ENCODE data around the gene CPPED1. TPM values are rescaled to one million over a fixed set of nuclear protein-coding genes. Genes with fewer than 3 reads are reported as not detected.

Gene CPPED1
- total and polyA plus RNA-seq, 4 donors, result 10.4 to 29.1 (median 23.0) TPM

- Histone ChIP-seq H3K9me3 (ENCODE audit: control insufficient read depth in 4 of 4, low read length in 3 of 4) (no peaks in the 10 kb centered on the region), H3K27me3 (ENCODE audit: control insufficient read depth in 4 of 4, insufficient read depth in 4 of 4, low read length in 3 of 4) (no peaks in the 10 kb centered on the region), H3K4me3 (ENCODE audit: low read depth in 1 of 3, low read length in 3 of 3) (no peak overlapping the region), H3K36me3 (ENCODE audit: control insufficient read depth in 4 of 4, insufficient read depth in 3 of 4, low read depth in 1 of 4, low read length in 3 of 4) (no peaks in the 10 kb centered on the region), H3K9ac (ENCODE audit: low read depth in 1 of 2, low read length in 2 of 2) (no peak overlapping the region), H3K4me1 (ENCODE audit: control insufficient read depth in 4 of 4, insufficient read depth in 4 of 4, low read length in 3 of 4) (peaks cover 2 to 42% (median 29%) of the 10 kb centered on the region in 4 donors), H3K27ac (ENCODE audit: low read depth in 1 of 2, low read length in 2 of 2) (peak overlapping the region; percentile 86 to 89)
- TF ChIP-seq FOXA1 (IDR thresholded peaks at IDR 0.05), result no peak
- TF ChIP-seq ATF3 (IDR thresholded peaks at IDR 0.05), result no peak
- TF ChIP-seq GABPA (IDR thresholded peaks at IDR 0.05 in 1 of 2, conservative IDR thresholded peaks at IDR 0.05 in 1 of 2), result no peak
- TF ChIP-seq RAD21 (IDR thresholded peaks at IDR 0.05), result no peak
- TF ChIP-seq FOXA2 (IDR thresholded peaks at IDR 0.05), result no peak
- TF ChIP-seq RXRA (IDR thresholded peaks at IDR 0.05), result no peak
- TF ChIP-seq EGR1 (IDR thresholded peaks at IDR 0.05; ENCODE audit: low read depth in 2 of 2), result no peak
- TF ChIP-seq JUND (IDR thresholded peaks at IDR 0.05), result no peak
- TF ChIP-seq, protein P1, sequence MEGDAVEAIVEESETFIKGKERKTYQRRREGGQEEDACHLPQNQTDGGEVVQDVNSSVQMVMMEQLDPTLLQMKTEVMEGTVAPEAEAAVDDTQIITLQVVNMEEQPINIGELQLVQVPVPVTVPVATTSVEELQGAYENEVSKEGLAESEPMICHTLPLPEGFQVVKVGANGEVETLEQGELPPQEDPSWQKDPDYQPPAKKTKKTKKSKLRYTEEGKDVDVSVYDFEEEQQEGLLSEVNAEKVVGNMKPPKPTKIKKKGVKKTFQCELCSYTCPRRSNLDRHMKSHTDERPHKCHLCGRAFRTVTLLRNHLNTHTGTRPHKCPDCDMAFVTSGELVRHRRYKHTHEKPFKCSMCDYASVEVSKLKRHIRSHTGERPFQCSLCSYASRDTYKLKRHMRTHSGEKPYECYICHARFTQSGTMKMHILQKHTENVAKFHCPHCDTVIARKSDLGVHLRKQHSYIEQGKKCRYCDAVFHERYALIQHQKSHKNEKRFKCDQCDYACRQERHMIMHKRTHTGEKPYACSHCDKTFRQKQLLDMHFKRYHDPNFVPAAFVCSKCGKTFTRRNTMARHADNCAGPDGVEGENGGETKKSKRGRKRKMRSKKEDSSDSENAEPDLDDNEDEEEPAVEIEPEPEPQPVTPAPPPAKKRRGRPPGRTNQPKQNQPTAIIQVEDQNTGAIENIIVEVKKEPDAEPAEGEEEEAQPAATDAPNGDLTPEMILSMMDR (IDR thresholded peaks at IDR 0.05; ENCODE audit: low read depth, low read length, missing input control), result no peak
- TF ChIP-seq SP1 (IDR thresholded peaks at IDR 0.05), result no peak
- TF ChIP-seq, protein P2, sequence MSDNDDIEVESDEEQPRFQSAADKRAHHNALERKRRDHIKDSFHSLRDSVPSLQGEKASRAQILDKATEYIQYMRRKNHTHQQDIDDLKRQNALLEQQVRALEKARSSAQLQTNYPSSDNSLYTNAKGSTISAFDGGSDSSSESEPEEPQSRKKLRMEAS (IDR thresholded peaks at IDR 0.05), result no peak
- no peak for TF ChIP-seq ZBTB33 (IDR thresholded peaks at IDR 0.05)
- no peak for TF ChIP-seq HNF4A (conservative IDR thresholded peaks at IDR 0.05)
- no peak for TF ChIP-seq TAF1 (conservative IDR thresholded peaks at IDR 0.05)
- no peak for TF ChIP-seq YY1 (IDR thresholded peaks at IDR 0.05)
- no peak for TF ChIP-seq HNF4G (IDR thresholded peaks at IDR 0.05)
- 90% methylated on average over 10 of the region's 10 CpGs for WGBS
- DNase-seq (ENCODE audit: low spot score), result no peak
Measured at GRCh38 chr16:12611916-12612597, 191.6 kb downstream of the CPPED1 start.

DNA sequence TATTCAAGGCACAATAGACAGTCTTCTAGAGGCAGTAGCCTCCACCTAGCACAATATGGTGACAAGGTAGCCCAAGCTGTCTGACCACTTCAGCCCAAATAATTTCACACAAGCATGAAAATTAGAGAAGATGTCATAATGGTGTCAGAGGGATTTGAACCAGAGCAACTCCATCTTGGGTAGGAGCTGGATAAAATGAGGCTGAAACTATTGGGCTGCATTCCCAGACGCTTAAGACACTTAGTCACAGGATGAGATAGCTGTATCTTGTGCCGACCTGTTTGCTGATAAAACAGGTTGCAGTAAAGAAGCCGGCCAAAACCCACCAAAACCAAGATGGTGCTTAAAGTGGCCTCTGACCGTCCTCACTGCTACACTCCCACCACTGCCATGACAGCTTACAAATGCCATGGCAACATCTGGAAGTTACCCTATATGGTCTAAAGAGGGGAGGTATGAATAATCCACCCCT lies 192.6 kb downstream of the CPPED1 start:
- H3K36me3 ChIP-seq (ENCODE audit: control insufficient read depth in 4 of 4, insufficient read depth in 3 of 4, low read depth in 1 of 4, low read length in 3 of 4), result no peaks in the 10 kb centered on the region
- H3K27ac ChIP-seq (ENCODE audit: low read depth in 1 of 2, low read length in 2 of 2), result peak overlapping the region; percentile 44 to 54
- 70% methylated on average over 4 of the region's 4 CpGs for WGBS
- H3K9ac ChIP-seq (ENCODE audit: low read depth in 1 of 2, low read length in 2 of 2), result no peak overlapping the region
- no peaks in the 10 kb centered on the region for H3K27me3 ChIP-seq (ENCODE audit: control insufficient read depth in 4 of 4, insufficient read depth in 4 of 4, low read length in 3 of 4)
- no peak for DNase-seq (ENCODE audit: low spot score)
- TF ChIP-seq TAF1 (conservative IDR thresholded peaks at IDR 0.05), result no peak
- TF ChIP-seq FOXA1 (IDR thresholded peaks at IDR 0.05), result no peak
- TF ChIP-seq NR2F2 (IDR thresholded peaks at IDR 0.05), result no peak
- TF ChIP-seq, protein P3, sequence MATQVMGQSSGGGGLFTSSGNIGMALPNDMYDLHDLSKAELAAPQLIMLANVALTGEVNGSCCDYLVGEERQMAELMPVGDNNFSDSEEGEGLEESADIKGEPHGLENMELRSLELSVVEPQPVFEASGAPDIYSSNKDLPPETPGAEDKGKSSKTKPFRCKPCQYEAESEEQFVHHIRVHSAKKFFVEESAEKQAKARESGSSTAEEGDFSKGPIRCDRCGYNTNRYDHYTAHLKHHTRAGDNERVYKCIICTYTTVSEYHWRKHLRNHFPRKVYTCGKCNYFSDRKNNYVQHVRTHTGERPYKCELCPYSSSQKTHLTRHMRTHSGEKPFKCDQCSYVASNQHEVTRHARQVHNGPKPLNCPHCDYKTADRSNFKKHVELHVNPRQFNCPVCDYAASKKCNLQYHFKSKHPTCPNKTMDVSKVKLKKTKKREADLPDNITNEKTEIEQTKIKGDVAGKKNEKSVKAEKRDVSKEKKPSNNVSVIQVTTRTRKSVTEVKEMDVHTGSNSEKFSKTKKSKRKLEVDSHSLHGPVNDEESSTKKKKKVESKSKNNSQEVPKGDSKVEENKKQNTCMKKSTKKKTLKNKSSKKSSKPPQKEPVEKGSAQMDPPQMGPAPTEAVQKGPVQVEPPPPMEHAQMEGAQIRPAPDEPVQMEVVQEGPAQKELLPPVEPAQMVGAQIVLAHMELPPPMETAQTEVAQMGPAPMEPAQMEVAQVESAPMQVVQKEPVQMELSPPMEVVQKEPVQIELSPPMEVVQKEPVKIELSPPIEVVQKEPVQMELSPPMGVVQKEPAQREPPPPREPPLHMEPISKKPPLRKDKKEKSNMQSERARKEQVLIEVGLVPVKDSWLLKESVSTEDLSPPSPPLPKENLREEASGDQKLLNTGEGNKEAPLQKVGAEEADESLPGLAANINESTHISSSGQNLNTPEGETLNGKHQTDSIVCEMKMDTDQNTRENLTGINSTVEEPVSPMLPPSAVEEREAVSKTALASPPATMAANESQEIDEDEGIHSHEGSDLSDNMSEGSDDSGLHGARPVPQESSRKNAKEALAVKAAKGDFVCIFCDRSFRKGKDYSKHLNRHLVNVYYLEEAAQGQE (IDR thresholded peaks at IDR 0.05), result no peak
- no peak for TF ChIP-seq HNF4G (IDR thresholded peaks at IDR 0.05)
- TF ChIP-seq RXRA (IDR thresholded peaks at IDR 0.05), result no peak
- no peak for TF ChIP-seq ZBTB33 (IDR thresholded peaks at IDR 0.05)
- TF ChIP-seq YY1 (IDR thresholded peaks at IDR 0.05), result no peak
- TF ChIP-seq ATF3 (IDR thresholded peaks at IDR 0.05), result no peak
- no peak for TF ChIP-seq JUND (IDR thresholded peaks at IDR 0.05)
- no peak for TF ChIP-seq FOXA2 (IDR thresholded peaks at IDR 0.05)
- TF ChIP-seq RAD21 (IDR thresholded peaks at IDR 0.05), result no peak
- TF ChIP-seq EGR1 (IDR thresholded peaks at IDR 0.05; ENCODE audit: low read depth in 2 of 2), result no peak
- peaks cover 2 to 42% (median 29%) of the 10 kb centered on the region in 4 donors for H3K4me1 ChIP-seq (ENCODE audit: control insufficient read depth in 4 of 4, insufficient read depth in 4 of 4, low read length in 3 of 4)
- H3K4me3 ChIP-seq (ENCODE audit: low read depth in 1 of 3, low read length in 3 of 3), result no peak overlapping the region
- no peaks in the 10 kb centered on the region for H3K9me3 ChIP-seq (ENCODE audit: control insufficient read depth in 4 of 4, low read length in 3 of 4)
